K562 (cell line): Measurements from ENCODE around the gene PCCA.

Source experiments
- CTCF ChIP-seq, 3 experiments: IDR thresholded peaks in 2 of 3; conservative IDR thresholded peaks in 1 of 3; 2 replicates each; pipeline ENCODE4 v1.5.1; 2011 to 2012; ENCODE audit warnings: low read length in 3 of 3, mild to moderate bottlenecking in 3 of 3, control low read depth in 2 of 3, improper control_type of control experiment in 1 of 3, inconsistent platforms in 1 of 3, low read depth in 1 of 3, mixed read lengths in 1 of 3, moderate library complexity in 1 of 3; ENCODE audit not compliant: insufficient read depth in 2 of 3
- ELF1 ChIP-seq: fragments of 200-800 bp; sonication (Bioruptor generic); IDR thresholded peaks from 2 replicates; pipeline ENCODE4 v1.6.1; 2016; ENCODE audit warnings: missing genetic modification characterization, missing compliant biosample characterization
- POLR2A ChIP-seq: fragments of 450-650 bp; conservative IDR thresholded peaks from 2 replicates; pipeline ENCODE4 v1.6.1; 2016
- RFX1 ChIP-seq: fragments of 450-650 bp; IDR thresholded peaks from 2 replicates; pipeline ENCODE4 v1.6.1; 2016; ENCODE audit warnings: mild to moderate bottlenecking, moderate library complexity
- TEAD4 ChIP-seq, 2 experiments: sonication (generic) in 1 of 2; formaldehyde crosslinking in 1 of 2; IDR thresholded peaks; 2 replicates each; pipeline versions ENCODE4 v1.6.1 to v1.8.0; 2012 to 2022; ENCODE audit warnings: borderline replicate concordance in 1 of 2, inconsistent platforms in 1 of 2, low read length in 1 of 2, mild to moderate bottlenecking in 1 of 2, missing genetic modification reagents in 1 of 2
- ZNF121 ChIP-seq: sonication (generic); formaldehyde crosslinking; conservative IDR thresholded peaks from 2 replicates; pipeline ENCODE4 v1.8.0; 2022; ENCODE audit warnings: missing genetic modification reagents

GRCh38 chr13:100454876-100455275, 366.0 kb downstream of the PCCA start:
- TF ChIP-seq CTCF (IDR thresholded peaks at IDR 0.05 in 2 of 3, conservative IDR thresholded peaks at IDR 0.05 in 1 of 3; ENCODE audit: insufficient read depth in 2 of 3, low read depth in 1 of 3, low read length in 3 of 3) (no peak), ELF1 (no peak), ZNF121 (CRISPR knock-in tag) (no peak), TEAD4 (IDR thresholded peaks at IDR 0.05; ENCODE audit: low read length) (no peak), TEAD4 (CRISPR knock-in tag; IDR thresholded peaks at IDR 0.05; ENCODE audit: borderline replicate concordance) (no peak), POLR2A (no peak), RFX1 (no peak)
